Embryonic facial prominence (tissue), 1 donor: ENCODE measurements around the gene BFSP2.
A peak's percentile ranks its signal among the peaks of the same experiment; 100 is the strongest.

ENCODE experiments used
- DNase-seq: peaks from one replicate; pipeline ENCODE4 v3.0.0-alpha.2; 2016; ENCODE audit errors: extremely low spot score

The BFSP2 gene

GRCh38 chr3:133418361-133418760 lies 18.5 kb downstream of the BFSP2 start:
- DNase-seq, result no peak

GRCh38 chr3:133419151-133419909 lies 19.5 kb downstream of the BFSP2 start:
- no peak for DNase-seq

- no peak for DNase-seq
Observed at GRCh38 chr3:133424937-133425869, 25.3 kb downstream of the BFSP2 start.

- DNase-seq, result no peak
Observed at GRCh38 chr3:133425898-133426297, 26.0 kb downstream of the BFSP2 start.

DNA sequence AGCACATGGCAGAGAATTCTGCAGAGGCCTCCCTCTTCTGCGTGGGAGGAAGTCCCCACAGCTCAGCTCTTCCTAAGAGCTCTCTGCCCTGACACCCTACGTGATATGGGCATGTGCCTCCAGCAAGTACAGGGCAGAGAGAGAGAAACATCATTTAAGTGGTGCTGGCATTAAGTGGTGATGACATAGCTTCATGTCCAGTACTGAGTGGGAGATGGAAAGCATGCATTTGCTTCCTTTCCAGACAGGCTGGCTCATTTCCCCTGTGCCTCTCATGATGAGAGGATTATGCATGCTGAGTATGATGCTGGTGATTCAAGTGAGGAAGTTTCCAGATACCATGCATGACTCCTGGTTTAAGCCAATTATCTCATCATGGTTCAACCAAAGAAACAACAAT lies 26.9 kb downstream of the BFSP2 start:
- DNase-seq, result no peak

- no peak for DNase-seq
Observed at GRCh38 chr3:133428552-133428951, 28.7 kb downstream of the BFSP2 start.

GRCh38 chr3:133429063-133429462 lies 29.2 kb downstream of the BFSP2 start:
- no peak for DNase-seq

GRCh38 chr3:133439563-133439962 lies 39.7 kb downstream of the BFSP2 start:
- DNase-seq, result no peak

DNA sequence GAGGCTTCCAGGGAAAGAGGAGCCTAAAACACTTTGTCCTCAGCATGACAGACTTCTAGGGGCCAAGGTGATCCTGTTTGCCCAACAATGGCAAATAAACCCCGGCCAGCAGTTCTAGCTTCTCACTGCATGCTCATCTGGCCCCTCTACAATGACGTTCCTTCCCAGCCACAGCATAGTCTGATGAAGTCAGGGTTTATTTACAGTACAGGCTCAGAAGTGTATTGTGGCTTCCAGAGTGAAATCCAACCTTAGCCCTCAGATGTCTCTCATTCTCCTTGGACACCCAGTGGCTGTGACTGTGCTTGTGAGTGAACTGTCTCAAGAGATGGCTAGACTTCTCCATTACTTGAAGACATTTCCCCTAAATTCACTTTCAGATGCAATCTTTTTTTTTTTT lies 40.8 kb downstream of the BFSP2 start:
- DNase-seq, result no peak

GRCh38 chr3:133441867-133442270 lies 42.0 kb downstream of the BFSP2 start:
- DNase-seq, result no peak

DNA sequence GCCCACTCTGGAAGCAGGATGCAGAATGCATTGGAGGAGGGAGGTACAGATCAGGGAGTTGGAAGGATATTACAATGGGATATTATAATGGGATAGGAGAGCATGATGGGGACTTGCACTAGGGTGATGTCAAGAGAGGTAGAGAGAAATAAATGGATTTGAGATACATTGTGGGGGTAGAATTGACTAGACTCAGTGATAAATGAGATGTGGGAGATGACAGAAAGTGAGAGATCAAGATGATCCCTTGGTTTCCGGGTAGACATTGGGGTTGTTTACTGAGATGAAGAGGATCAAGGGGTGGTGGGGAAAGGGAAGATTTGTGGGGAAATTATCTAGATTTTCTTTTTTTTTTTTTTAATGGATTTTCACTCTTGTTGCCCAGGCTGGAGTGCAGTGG lies 42.7 kb downstream of the BFSP2 start:
- no peak for DNase-seq

- DNase-seq, result peak; percentile 57
Observed at GRCh38 chr3:133443649-133444422, 44.0 kb downstream of the BFSP2 start.

DNA sequence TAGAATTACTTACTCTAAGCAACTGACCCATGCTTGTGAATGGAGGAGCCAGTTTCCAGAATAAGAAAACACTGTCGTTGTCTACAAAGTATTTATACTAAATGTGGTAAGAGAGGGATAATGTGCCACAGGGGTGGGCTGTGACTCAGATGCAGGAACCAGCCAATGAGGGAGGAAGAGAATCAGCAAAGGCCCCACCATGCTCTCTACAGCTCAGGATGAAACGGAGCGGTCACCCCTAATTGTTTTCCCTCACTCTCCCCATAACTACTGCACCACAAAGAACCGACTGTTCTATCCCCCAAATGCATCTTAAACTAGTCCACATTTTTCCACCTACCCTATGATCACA lies 44.5 kb downstream of the BFSP2 start:
- DNase-seq, result no peak

DNA sequence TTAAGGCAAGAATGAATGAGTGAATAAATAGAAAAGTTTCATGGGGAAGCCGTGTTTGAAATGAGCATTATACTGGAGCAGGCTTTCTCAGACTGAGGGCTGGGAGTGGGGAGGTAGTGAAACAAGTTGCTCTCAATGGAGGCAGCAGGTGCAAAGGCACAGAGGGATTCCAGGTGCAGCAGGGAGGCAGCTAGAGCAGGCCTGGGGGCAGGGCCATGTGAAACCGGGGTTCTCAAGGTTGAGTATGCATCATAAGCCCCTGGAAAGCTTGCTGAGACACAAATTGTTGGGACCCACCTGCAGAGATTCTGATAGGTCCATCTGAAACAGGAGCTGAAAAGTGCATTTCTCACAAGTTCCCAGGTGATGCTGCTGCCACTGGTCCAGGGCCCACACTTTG lies 45.3 kb downstream of the BFSP2 start:
- DNase-seq, result no peak

DNA sequence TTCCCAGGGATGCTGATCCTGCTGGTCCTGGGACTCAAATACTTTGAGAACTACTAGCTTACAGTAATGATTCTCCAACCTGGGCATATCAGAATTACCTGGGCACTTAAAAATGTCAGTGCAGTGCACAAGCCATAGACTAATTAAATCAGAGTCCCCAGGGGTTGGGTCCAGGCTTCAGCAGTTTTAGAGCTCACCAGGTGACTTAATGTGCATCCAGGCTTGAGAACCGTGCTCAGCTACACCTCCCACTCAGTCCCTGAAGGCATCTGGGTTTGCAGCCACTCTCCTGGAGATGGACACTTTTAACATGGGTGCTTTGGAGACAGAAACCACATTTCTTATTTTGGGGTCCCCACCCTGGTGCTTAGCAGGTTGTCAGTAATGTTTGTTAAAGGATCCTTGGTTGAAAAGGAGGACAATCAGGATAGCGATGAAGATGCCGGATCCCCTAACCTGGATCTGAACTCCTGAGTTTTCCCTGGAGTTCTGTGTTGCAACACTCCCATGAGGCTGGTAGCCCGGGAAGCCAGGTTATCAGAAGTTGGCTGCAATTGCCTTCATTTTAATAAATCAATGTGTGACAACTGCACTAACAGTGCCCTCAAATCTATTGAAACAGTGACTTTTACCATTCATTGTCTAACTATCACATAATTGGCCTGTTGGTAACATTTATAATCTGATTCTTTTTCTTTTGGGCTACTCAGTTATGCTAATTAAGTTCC lies 48.1 kb downstream of the BFSP2 start:
- DNase-seq, result no peak

DNA sequence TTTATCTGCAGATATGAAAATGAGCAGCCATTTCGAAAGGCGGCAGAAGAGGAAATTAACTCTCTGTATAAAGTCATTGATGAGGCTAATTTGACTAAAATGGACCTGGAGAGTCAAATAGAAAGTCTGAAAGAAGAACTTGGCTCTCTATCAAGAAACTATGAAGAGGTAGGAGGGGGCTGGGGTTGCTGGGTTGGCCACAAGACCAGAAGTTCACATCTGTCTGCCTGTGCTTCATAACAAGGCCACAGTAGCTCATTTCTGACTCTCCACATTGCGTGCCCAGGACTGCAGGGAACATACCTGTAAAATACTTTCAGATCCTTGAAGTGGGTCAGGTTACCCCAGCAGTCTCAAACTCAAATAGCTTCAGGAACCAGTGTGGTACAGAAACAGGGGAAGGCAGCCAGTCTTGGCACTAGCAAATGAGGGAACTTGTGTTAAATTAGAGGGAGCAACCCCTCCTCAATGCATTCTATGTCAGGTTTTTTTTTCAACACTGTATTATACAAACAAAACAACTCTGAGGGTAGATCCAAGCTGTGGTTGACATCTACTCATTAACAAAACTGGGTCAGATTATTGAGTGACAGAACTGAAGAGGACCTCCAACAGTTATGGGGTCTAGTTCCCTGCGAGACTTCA lies 48.7 kb downstream of the BFSP2 start:
- no peak for DNase-seq

DNA sequence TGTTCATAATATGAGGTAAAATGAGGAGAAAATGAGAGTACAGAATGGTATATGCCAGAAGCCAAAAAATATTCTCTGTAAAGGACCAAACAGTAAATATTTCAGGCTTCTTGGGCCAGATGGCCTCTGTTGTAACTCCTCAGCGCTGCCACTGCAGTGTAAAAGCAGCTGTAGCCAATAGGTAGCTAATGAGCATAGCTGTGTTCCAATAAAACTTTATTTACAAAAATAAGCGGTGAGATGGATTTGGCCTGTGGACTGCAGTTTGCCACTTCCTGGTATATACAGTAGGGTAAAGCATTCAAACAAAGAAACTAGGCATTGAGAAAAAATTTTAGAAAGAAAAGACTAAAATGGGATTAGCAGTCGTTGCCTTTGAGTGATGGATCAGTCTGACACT lies 51.5 kb downstream of the BFSP2 start:
- DNase-seq, result no peak

GRCh38 chr3:133452641-133453319 lies 52.9 kb downstream of the BFSP2 start:
- DNase-seq, result no peak

GRCh38 chr3:133453383-133453782 lies 53.5 kb downstream of the BFSP2 start:
- no peak for DNase-seq

GRCh38 chr3:133455281-133455680 lies 55.4 kb downstream of the BFSP2 start:
- DNase-seq, result no peak

GRCh38 chr3:133455960-133456359 lies 56.1 kb downstream of the BFSP2 start:
- no peak for DNase-seq
